Thyroid gland (tissue), 4 donors: ENCODE measurements around the gene ITGAE.

Experiments used
- POLR2A ChIP-seq, 2 donors: fragments of 450-650 bp; IDR thresholded peaks; one replicate each; pipeline ENCODE4 v1.6.1; 2017; ENCODE audit warnings: antibody characterized with exemption in 2 of 2, mild to moderate bottlenecking in 2 of 2, moderate library complexity in 1 of 2
- TF ChIP-seq, protein P1 (sequence below), 6 experiments: fragments of 200-600 bp in 3 of 6; fragments of 450-650 bp in 3 of 6; sonication (generic) in 3 of 6; IDR thresholded peaks; one replicate each; pipeline ENCODE4 v1.5.1; 2016 to 2019; ENCODE audit warnings: antibody characterized with exemption in 6 of 6, mild to moderate bottlenecking in 2 of 6, inconsistent platforms in 1 of 6, moderate library complexity in 1 of 6

DNA sequence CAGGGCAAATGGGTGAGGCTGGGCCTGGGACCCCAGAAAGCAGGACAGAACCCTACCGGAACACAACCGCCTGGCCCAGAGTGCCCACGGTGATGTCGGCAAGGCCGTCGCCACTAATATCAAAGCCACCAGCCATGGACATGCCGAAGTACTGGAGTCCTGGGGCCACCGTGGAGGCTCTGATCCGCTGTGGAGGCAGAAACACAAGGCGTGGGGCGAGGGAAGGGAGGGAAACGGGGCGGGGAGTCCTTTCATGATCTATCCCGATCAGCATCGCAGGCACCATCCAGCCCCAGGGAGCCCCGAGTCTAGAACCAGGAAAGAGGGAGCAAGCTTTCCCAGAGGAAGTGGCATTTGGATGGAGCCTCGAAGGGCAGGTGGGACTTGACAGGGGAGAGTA is 50.7 kb downstream of the ITGAE start:
- TF ChIP-seq, protein P1, sequence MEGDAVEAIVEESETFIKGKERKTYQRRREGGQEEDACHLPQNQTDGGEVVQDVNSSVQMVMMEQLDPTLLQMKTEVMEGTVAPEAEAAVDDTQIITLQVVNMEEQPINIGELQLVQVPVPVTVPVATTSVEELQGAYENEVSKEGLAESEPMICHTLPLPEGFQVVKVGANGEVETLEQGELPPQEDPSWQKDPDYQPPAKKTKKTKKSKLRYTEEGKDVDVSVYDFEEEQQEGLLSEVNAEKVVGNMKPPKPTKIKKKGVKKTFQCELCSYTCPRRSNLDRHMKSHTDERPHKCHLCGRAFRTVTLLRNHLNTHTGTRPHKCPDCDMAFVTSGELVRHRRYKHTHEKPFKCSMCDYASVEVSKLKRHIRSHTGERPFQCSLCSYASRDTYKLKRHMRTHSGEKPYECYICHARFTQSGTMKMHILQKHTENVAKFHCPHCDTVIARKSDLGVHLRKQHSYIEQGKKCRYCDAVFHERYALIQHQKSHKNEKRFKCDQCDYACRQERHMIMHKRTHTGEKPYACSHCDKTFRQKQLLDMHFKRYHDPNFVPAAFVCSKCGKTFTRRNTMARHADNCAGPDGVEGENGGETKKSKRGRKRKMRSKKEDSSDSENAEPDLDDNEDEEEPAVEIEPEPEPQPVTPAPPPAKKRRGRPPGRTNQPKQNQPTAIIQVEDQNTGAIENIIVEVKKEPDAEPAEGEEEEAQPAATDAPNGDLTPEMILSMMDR (IDR thresholded peaks at IDR 0.05) = no peak
- TF ChIP-seq POLR2A (IDR thresholded peaks at IDR 0.05) = no peak
